PC-9 (cell line): Measurements from ENCODE around the gene ZFHX3. TPM values are rescaled to one million over a fixed set of nuclear protein-coding genes. Genes with fewer than 3 reads are reported as not detected.

Source experiments
- BruUV-seq: library from RNA; stranded (reverse); fragments of 400-500 nt; replicated peaks from 2 replicates; lab custom pipeline; 2021; lab: Mats Ljungman, UMichigan
- CTCF ChIA-PET: fragments of 300-600 bp; sonication (Branson Sonifier 250); formaldehyde crosslinking; loops from one replicate; lab custom pipeline; 2022; ENCODE audit warnings: antibody characterized with exemption; lab: Charles Lee
- POLR2A ChIA-PET: fragments of 300-600 bp; sonication (Branson Sonifier 250); formaldehyde crosslinking; loops from one replicate; lab custom pipeline; 2022; ENCODE audit warnings: antibody characterized with exemption; ENCODE audit not compliant: unreplicated experiment; lab: Charles Lee
- DNase-seq, 2 experiments: peaks; one replicate each; pipeline versions ENCODE4 v3.0.0 to v3.0.0-alpha.2; 2015 to 2022; ENCODE audit warnings: mixed read lengths in 1 of 2
- H2AFZ ChIP-seq: fragments of 200-600 bp; sonication (generic); 2 replicates; pipeline ENCODE4 v1.8.1; 2017; ENCODE audit warnings: antibody characterized with exemption
- H3F3A ChIP-seq: fragments of 200-600 bp; sonication (generic); 2 replicates; pipeline ENCODE4 v1.8.1; 2017; ENCODE audit warnings: antibody characterized with exemption, mild to moderate bottlenecking, low read depth; ENCODE audit not compliant: insufficient read depth
- H3K27ac ChIP-seq: fragments of 200-600 bp; sonication (generic); 2 replicates; pipeline ENCODE4 v1.6.1; 2016; ENCODE audit warnings: mixed run types
- H3K27me3 ChIP-seq: fragments of 200-600 bp; sonication (generic); 2 replicates; pipeline ENCODE4 v1.6.1; 2016; ENCODE audit warnings: low read depth, mixed run types; ENCODE audit not compliant: insufficient read depth
- H3K36me3 ChIP-seq: fragments of 200-600 bp; sonication (generic); 2 replicates; pipeline ENCODE4 v1.6.1; 2016; ENCODE audit warnings: low read depth, mixed run types
- H3K4me1 ChIP-seq: fragments of 200-600 bp; sonication (generic); replicated peaks from 2 replicates; pipeline ENCODE4 v1.6.1; 2016; ENCODE audit warnings: mixed run types; ENCODE audit not compliant: insufficient read depth
- H3K4me2 ChIP-seq: fragments of 200-600 bp; sonication (generic); 2 replicates; pipeline ENCODE4 v1.6.1; 2017; ENCODE audit warnings: mixed run types
- H3K4me3 ChIP-seq: fragments of 200-600 bp; sonication (generic); 2 replicates; pipeline ENCODE4 v1.6.1; 2016; ENCODE audit warnings: mixed run types
- H3K79me2 ChIP-seq: fragments of 200-600 bp; sonication (generic); 2 replicates; pipeline ENCODE4 v1.6.1; 2017; ENCODE audit warnings: low read depth, mixed run types
- H3K9me2 ChIP-seq: fragments of 200-600 bp; sonication (generic); 2 replicates; pipeline ENCODE4 v1.8.1; 2017; ENCODE audit warnings: mild to moderate bottlenecking; ENCODE audit not compliant: insufficient read depth
- H3K9me3 ChIP-seq: fragments of 200-600 bp; sonication (generic); 2 replicates; pipeline ENCODE4 v1.8.1; 2016; ENCODE audit warnings: low read depth; ENCODE audit not compliant: insufficient read depth
- H4K20me1 ChIP-seq: fragments of 200-600 bp; sonication (generic); 2 replicates; pipeline ENCODE4 v1.8.1; 2017; ENCODE audit not compliant: insufficient read depth
- CTCF ChIP-seq: fragments of 200-600 bp; sonication (generic); conservative IDR thresholded peaks from 2 replicates; pipeline ENCODE4 v1.6.1; 2017; ENCODE audit warnings: mixed run types, antibody characterized with exemption, mild to moderate bottlenecking, moderate library complexity
- EZH2 ChIP-seq: fragments of 200-600 bp; sonication (generic); IDR thresholded peaks from 2 replicates; pipeline ENCODE4 v1.8.0; 2017; ENCODE audit warnings: antibody characterized with exemption, low read depth
- intact Hi-C: fragments of 100-400 bp; cut with micrococcal nuclease; formaldehyde crosslinking; loops from one replicate; pipeline ENCODE4 v1.10.0; 2022; ENCODE audit not compliant: unreplicated experiment
- total RNA-seq: library from RNA; stranded (reverse); gene quantifications from 2 replicates; pipeline ENCODE4 v1.2.3, GENCODE V29; 2021

Gene ZFHX3
- total RNA-seq, 1 experiment from 2014 or later = 23.1 TPM

- peaks cover 4% of the 10 kb centered on the region; the same call in 1 of the 2 replicates for H4K20me1 ChIP-seq
- no peak overlapping the region for H3K4me3 ChIP-seq
- intact Hi-C loops = no loop called here
- ChIA-PET CTCF (no interaction called here), POLR2A (no interaction called here)
- H3K4me2 ChIP-seq = no peak overlapping the region
- DNase-seq = no peak
- no peaks in the 10 kb centered on the region for H3K27me3 ChIP-seq
- H3K27ac ChIP-seq = no peak overlapping the region
- H2AFZ ChIP-seq = no peak overlapping the region
- TF ChIP-seq EZH2 (no peak), CTCF (no peak)
- no peaks in the 10 kb centered on the region for H3K4me1 ChIP-seq
- H3K79me2 ChIP-seq = peaks cover 39% of the 10 kb centered on the region; the same call in 1 of the 2 replicates
- BruUV-seq = no TSS peak
- H3K9me2 ChIP-seq = no peaks in the 10 kb centered on the region
- 0 out of 2 replicates have a peak, but pooled peaks cover 7% of the 10 kb centered on the region for H3K36me3 ChIP-seq
- no peaks in the 10 kb centered on the region for H3F3A ChIP-seq
- H3K9me3 ChIP-seq = no peaks in the 10 kb centered on the region
Observed at GRCh38 chr16:72960101-72960500, 87.8 kb downstream of the ZFHX3 start.

GRCh38 chr16:72959301-72959996 lies 88.5 kb downstream of the ZFHX3 start:
- H3K27ac ChIP-seq = no peak overlapping the region
- POLR2A ChIA-PET = no interaction called here
- H3K4me1 ChIP-seq = no peaks in the 10 kb centered on the region
- no peak overlapping the region for H3K4me3 ChIP-seq
- H3K9me3 ChIP-seq = no peaks in the 10 kb centered on the region
- peaks cover 39% of the 10 kb centered on the region; the same call in 1 of the 2 replicates for H3K79me2 ChIP-seq
- no peak for DNase-seq
- no peaks in the 10 kb centered on the region for H3K27me3 ChIP-seq
- no peak overlapping the region for H3K4me2 ChIP-seq
- CTCF ChIA-PET = no interaction called here
- H3K36me3 ChIP-seq = 0 out of 2 replicates have a peak, but pooled peaks cover 7% of the 10 kb centered on the region
- H3F3A ChIP-seq = no peaks in the 10 kb centered on the region
- H4K20me1 ChIP-seq = peaks cover 4% of the 10 kb centered on the region; the same call in 1 of the 2 replicates
- intact Hi-C loops = no loop called here
- no peak for TF ChIP-seq EZH2
- no TSS peak for BruUV-seq
- H3K9me2 ChIP-seq = no peaks in the 10 kb centered on the region
- H2AFZ ChIP-seq = no peak overlapping the region

GRCh38 chr16:72958522-72959076 lies 89.3 kb downstream of the ZFHX3 start:
- Histone ChIP-seq H3K79me2 (peaks cover 32% of the 10 kb centered on the region; the same call in 1 of the 2 replicates), H3K27ac (no peak overlapping the region), H3K9me3 (no peaks in the 10 kb centered on the region), H3K4me2 (no peak overlapping the region), H4K20me1 (peaks cover 4% of the 10 kb centered on the region; the same call in 1 of the 2 replicates), H3K4me1 (no peaks in the 10 kb centered on the region), H3K9me2 (no peaks in the 10 kb centered on the region), H3F3A (no peaks in the 10 kb centered on the region), H3K4me3 (no peak overlapping the region), H3K36me3 (0 out of 2 replicates have a peak, but pooled peaks cover 7% of the 10 kb centered on the region), H3K27me3 (no peaks in the 10 kb centered on the region), H2AFZ (no peak overlapping the region)
- POLR2A ChIA-PET = no interaction called here
- BruUV-seq = no TSS peak
- CTCF ChIA-PET = no interaction called here
- TF ChIP-seq EZH2 = no peak
- no peak for TF ChIP-seq CTCF
- DNase-seq = no peak
- intact Hi-C loops = no loop called here
